Heart right ventricle (tissue), 16 donors: Measurements from ENCODE around the gene SNTB2. TPM values are rescaled to one million over a fixed set of nuclear protein-coding genes. Genes with fewer than 3 reads are reported as not detected.

Experiments used
- ATAC-seq, 8 donors: fragments of 200-7000 bp; cut with Tn5 transposase; one replicate each; pipeline ENCODE4 v1.9.1; 2020; ENCODE audit warnings: mild to moderate bottlenecking in 8 of 8, moderate library complexity in 8 of 8, moderate number of reproducible peaks in 1 of 8
- DNase-seq, 2 donors: peaks; one replicate each; pipeline ENCODE4 v3.0.0-alpha.2; 2020
- H3K27ac ChIP-seq, 10 donors: fragments of 200-600 bp; sonication (generic) in 2 of 10; one replicate each; pipeline versions ENCODE4 v1.5.0 to v1.8.0; 2020 to 2022; ENCODE audit warnings: mild to moderate bottlenecking in 3 of 10
- H3K27me3 ChIP-seq, 7 donors: fragments of 200-600 bp; one replicate each; pipeline ENCODE4 v1.8.0; 2021 to 2022; ENCODE audit warnings: mild to moderate bottlenecking in 2 of 7
- H3K36me3 ChIP-seq, 9 donors: fragments of 200-600 bp; sonication (generic) in 1 of 9; one replicate each; pipeline versions ENCODE4 v1.5.0 to v1.8.0; 2020 to 2022; ENCODE audit warnings: mild to moderate bottlenecking in 2 of 9
- H3K4me1 ChIP-seq, 9 donors: fragments of 200-600 bp; sonication (generic) in 1 of 9; one replicate each; pipeline versions ENCODE4 v1.5.0 to v1.8.0; 2020 to 2022; ENCODE audit warnings: mild to moderate bottlenecking in 4 of 9
- H3K4me3 ChIP-seq, 10 donors: fragments of 200-600 bp; sonication (generic) in 2 of 10; one replicate each; pipeline versions ENCODE4 v1.5.0 to v1.8.0; 2020 to 2022; ENCODE audit warnings: mild to moderate bottlenecking in 7 of 10, moderate library complexity in 2 of 10
- H3K9me3 ChIP-seq, 11 donors: fragments of 200-600 bp in 10 of 11; sonication (generic) in 2 of 11; one replicate each; pipeline versions ENCODE4 v1.5.0 to v1.8.0; 2013 to 2022; ENCODE audit warnings: mild to moderate bottlenecking in 2 of 11, control low read depth in 1 of 11, moderate library complexity in 1 of 11
- WGBS, 2 donors: extraction: QIAGEN DNeasy Blood & Tissue Kit; methylation state at CpG; one replicate each; pipeline ENCODE4 v1.1.7; 2013; ENCODE audit warnings: inconsistent platforms in 1 of 2; 5-methylcytosine and 5-hydroxymethylcytosine counted together
- intact Hi-C, 10 donors: fragments of 100-400 bp; cut with DNase I; formaldehyde crosslinking; loops; one replicate each; pipeline versions ENCODE4 v1.11.1 to v1.14.2; 2022
- polyA plus RNA-seq, 2 donors: library from polyadenylated mRNA; stranded (reverse); fragments of 200-250 nt; gene quantifications; one replicate each; pipeline ENCODE4 v1.2.3, GENCODE V29; 2013
- total RNA-seq, 10 donors: library from RNA; stranded (reverse); fragmentation: NEBNext Ultra II Directional in 3 of 10; extraction: Animal tissue kit (Norgen Biotek cat#: 25700) in 3 of 10; gene quantifications; one replicate each; pipeline versions ENCODE4 v1.2.1 to v1.2.4, GENCODE V29; 2021 to 2023
- TF ChIP-seq, protein P1 (sequence below), 9 donors: fragments of 200-600 bp; sonication (generic) in 2 of 9; IDR thresholded peaks; one replicate each; pipeline versions ENCODE4 v1.5.0 to v1.8.0; 2021 to 2022; ENCODE audit warnings: antibody characterized with exemption in 9 of 9, mild to moderate bottlenecking in 5 of 9, moderate library complexity in 1 of 9
- donor health status: Arrhythmogenic right ventricular cardiomyopathy.
- donor health status: ischemic (EF 13 %, LVEDD 7.1; RV severe dilation, severe dysfunction).
- donor health status: healthy with polysubstance abuse.
- donor health status: DM: no; HTN: yes; CAD: no.
- donor health status: DM: no; HTN: no; CAD: no.
- donor health status: ischemic (EF 25% LVEDD 6.9; RV normal size, moderate dysfunction).
- donor health status: ischemic (EF 25% LVEDD 5.7; RV mildly dilated, moderate dysfunction).
- donor health status: healthy.
- donor health status: DM: yes; HTN: yes; CAD: no.
- donor health status: Ischemic cardiomyopathy.
- donor health status: ischemic (EF 35%, LVEDD 5.7; RV mildly dilated, moderate dysfunction).
- donor health status: nonischemic (EF 11% LVEDD 7.7; RV severe dilation, severe dysfunction).
- donor health status: DM: yes; HTN: yes; CAD: no.
- donor health status: PGD.
- donor health status: ischemic (EF 29% LVEDD 5.4; RV normal size, mild dysfunction).
- donor health status: nonischemic (EF 23%, LVEDD 6.1; RV moderate dilation, normal function).

SNTB2 gene
- total and polyA plus RNA-seq, 12 donors: 3.0 to 15.7 (median 9.1) TPM

DNA sequence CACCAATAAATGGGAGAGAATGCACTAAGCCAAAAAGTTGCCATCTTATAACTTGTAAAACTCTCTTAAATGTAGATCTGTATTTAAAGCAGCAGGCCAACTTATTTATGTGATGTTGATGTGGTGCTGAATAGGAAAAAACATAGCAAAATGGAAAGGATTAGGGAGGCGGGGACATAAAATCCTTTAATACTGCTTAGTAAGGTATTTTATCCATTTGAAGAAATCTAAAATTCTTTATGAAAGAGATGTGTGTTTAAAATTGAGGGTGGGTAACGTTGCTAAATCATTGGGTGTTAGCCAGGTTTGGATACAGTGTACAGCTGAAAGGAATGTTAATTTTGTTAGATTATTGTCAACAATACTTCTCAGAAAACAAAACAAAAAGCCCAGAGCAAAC, 14.3 kb downstream of the SNTB2 start:
- WGBS, 2 donors: 41 to 78% methylated on average over 2 of the region's 2 CpGs
- no peaks in the 10 kb centered on the region for H3K36me3 ChIP-seq
- peak overlapping the region in 1 of 10 donors; percentile 3 for H3K27ac ChIP-seq
- H3K4me1 ChIP-seq: peaks cover 0 to 31% (median 15%) of the 10 kb centered on the region in 9 donors
- no peaks in the 10 kb centered on the region for H3K9me3 ChIP-seq
- ATAC-seq (no peak), DNase-seq (no peak)
- no peaks in the 10 kb centered on the region for H3K27me3 ChIP-seq
- intact Hi-C loops: no loop called here
- TF ChIP-seq, protein P1, sequence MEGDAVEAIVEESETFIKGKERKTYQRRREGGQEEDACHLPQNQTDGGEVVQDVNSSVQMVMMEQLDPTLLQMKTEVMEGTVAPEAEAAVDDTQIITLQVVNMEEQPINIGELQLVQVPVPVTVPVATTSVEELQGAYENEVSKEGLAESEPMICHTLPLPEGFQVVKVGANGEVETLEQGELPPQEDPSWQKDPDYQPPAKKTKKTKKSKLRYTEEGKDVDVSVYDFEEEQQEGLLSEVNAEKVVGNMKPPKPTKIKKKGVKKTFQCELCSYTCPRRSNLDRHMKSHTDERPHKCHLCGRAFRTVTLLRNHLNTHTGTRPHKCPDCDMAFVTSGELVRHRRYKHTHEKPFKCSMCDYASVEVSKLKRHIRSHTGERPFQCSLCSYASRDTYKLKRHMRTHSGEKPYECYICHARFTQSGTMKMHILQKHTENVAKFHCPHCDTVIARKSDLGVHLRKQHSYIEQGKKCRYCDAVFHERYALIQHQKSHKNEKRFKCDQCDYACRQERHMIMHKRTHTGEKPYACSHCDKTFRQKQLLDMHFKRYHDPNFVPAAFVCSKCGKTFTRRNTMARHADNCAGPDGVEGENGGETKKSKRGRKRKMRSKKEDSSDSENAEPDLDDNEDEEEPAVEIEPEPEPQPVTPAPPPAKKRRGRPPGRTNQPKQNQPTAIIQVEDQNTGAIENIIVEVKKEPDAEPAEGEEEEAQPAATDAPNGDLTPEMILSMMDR (IDR thresholded peaks at IDR 0.05): no peak
- H3K4me3 ChIP-seq: no peak overlapping the region

DNA sequence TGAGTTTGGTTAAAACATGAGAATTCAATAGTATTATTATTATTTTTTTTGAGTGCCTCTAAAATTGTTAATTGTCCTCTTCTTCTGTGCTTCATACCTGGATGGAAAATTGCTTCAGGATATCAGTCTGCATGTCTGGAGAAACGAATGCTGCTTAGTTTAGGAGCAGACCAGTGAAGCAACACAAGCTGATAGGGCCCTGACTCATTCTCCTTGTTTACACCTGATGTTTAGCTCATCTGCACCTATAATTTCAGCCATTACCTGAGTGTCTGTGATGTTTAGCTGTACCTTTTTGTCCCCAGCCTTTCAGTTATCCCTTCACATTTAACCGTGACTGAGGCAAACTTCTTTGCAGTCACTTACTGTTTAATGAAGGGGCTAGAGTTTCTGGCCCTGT, 14.8 kb downstream of the SNTB2 start:
- no peaks in the 10 kb centered on the region for H3K36me3 ChIP-seq
- no peaks in the 10 kb centered on the region for H3K27me3 ChIP-seq
- 65 to 70% methylated on average over 2 of the region's 2 CpGs for WGBS, 2 donors
- no peak for ATAC-seq
- peaks cover 0 to 29% (median 15%) of the 10 kb centered on the region in 9 donors for H3K4me1 ChIP-seq
- no peak for DNase-seq
- intact Hi-C loops: no loop called here
- H3K9me3 ChIP-seq: no peaks in the 10 kb centered on the region
- H3K27ac ChIP-seq: peak overlapping the region in 1 of 10 donors; percentile 3
- H3K4me3 ChIP-seq: no peak overlapping the region
- TF ChIP-seq, protein P1 (IDR thresholded peaks at IDR 0.05): no peak

DNA sequence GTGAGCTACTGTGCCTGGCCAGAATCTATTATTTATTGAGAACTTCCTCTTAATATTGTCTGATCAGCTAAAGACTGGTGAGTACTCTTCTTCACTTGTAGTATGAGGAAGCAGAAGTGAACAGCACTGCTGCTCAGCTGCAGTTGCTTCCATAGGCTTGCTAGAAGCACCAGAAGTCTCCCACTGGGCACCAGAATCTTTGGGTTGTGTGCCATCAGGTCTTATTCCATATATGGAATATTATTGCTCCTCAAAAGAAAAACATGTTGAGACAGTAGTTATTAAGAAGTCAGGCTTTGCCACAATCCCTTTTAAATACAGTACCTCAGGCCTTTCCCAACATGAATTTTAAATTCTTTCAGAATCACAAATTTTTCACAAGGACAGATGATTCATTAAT, 17.2 kb downstream of the SNTB2 start:
- H3K27ac ChIP-seq: peak overlapping the region in 1 of 10 donors; percentile 19
- H3K9me3 ChIP-seq: no peaks in the 10 kb centered on the region
- H3K4me3 ChIP-seq: no peak overlapping the region
- ATAC-seq: peak in 1 of 8 donors; percentile 58
- intact Hi-C loops: no loop called here
- H3K27me3 ChIP-seq: no peaks in the 10 kb centered on the region
- TF ChIP-seq, protein P1 (IDR thresholded peaks at IDR 0.05): no peak
- H3K4me1 ChIP-seq: peaks cover 0 to 25% (median 15%) of the 10 kb centered on the region in 9 donors
- no peaks in the 10 kb centered on the region for H3K36me3 ChIP-seq
- no peak for DNase-seq

DNA sequence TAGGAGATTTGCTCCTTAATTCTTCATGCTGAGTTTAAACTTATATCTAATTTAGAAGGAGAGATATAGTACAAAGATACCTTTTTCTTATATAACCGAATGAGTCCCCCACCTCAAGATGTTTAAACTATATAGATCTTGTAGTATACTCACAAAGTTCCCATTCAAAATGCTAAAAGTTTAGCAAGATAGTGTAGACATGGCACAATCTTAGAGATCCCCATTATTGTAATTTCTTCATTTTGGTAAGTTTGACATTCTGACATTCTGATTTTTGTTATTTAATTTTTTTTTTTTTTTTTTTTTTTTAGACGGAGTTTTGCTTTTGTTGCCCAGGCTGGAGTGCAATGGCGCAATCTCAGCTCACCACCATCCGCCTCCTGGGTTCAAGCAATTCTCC, 22.8 kb downstream of the SNTB2 start:
- TF ChIP-seq, protein P1 (IDR thresholded peaks at IDR 0.05): no peak
- peaks cover 0 to 7% (median 5%) of the 10 kb centered on the region in 9 donors for H3K4me1 ChIP-seq
- 97% methylated on average over 4 of the region's 4 CpGs for WGBS, 2 donors
- no peak for ATAC-seq
- H3K27ac ChIP-seq: no peak overlapping the region
- no peak for DNase-seq
- H3K9me3 ChIP-seq: no peaks in the 10 kb centered on the region
- H3K36me3 ChIP-seq: peaks cover 0 to 7% (median 0%) of the 10 kb centered on the region in 9 donors
- intact Hi-C loops: no loop called here
- no peaks in the 10 kb centered on the region for H3K27me3 ChIP-seq
- H3K4me3 ChIP-seq: no peak overlapping the region
